ENCODE data around the gene PRKCE. TPM values are rescaled to one million over a fixed set of nuclear protein-coding genes. Genes with fewer than 3 reads are reported as not detected.

Gene PRKCE
- total and polyA plus RNA-seq, 2 donors, result 3.2 to 3.3 TPM

- no peak overlapping the region for H3K27ac ChIP-seq (ENCODE audit: low read depth in 1 of 2, low read length in 1 of 2)
- DNase-seq (ENCODE audit: low read depth in 6 of 9, low spot score in 9 of 9), result no peak
- no peaks in the 10 kb centered on the region for H3K27me3 ChIP-seq (ENCODE audit: control insufficient read depth in 2 of 2, insufficient read depth in 1 of 2, low read length in 1 of 2)
- H3K36me3 ChIP-seq (ENCODE audit: control insufficient read depth in 2 of 2, insufficient read depth in 2 of 2, low read length in 1 of 2), result no peaks in the 10 kb centered on the region
- 97% methylated on average over 1 of the region's 1 CpG for WGBS
- peaks cover 0 to 4% of the 10 kb centered on the region in 2 donors for H3K4me1 ChIP-seq (ENCODE audit: control insufficient read depth in 2 of 2, insufficient read depth in 2 of 2, low read length in 2 of 2)
- no peaks in the 10 kb centered on the region for H3K9me3 ChIP-seq (ENCODE audit: control insufficient read depth in 2 of 2, insufficient read depth in 1 of 2, low read length in 1 of 2)
- no peak overlapping the region for H3K4me3 ChIP-seq (ENCODE audit: low read length in 2 of 2)
These were observed 20.7 kb downstream of the PRKCE start for GRCh38 chr2:45672138-45672537.

- no peak overlapping the region for H3K4me3 ChIP-seq (ENCODE audit: low read length in 2 of 2)
- no peak for DNase-seq (ENCODE audit: low read depth in 6 of 9, low spot score in 9 of 9)
- peaks cover 0 to 4% of the 10 kb centered on the region in 2 donors for H3K4me1 ChIP-seq (ENCODE audit: control insufficient read depth in 2 of 2, insufficient read depth in 2 of 2, low read length in 2 of 2)
- over 99% methylated on average over 5 of the region's 5 CpGs for WGBS
- no peak overlapping the region for H3K27ac ChIP-seq (ENCODE audit: low read depth in 1 of 2, low read length in 1 of 2)
- H3K36me3 ChIP-seq (ENCODE audit: control insufficient read depth in 2 of 2, insufficient read depth in 2 of 2, low read length in 1 of 2), result no peaks in the 10 kb centered on the region
- no peaks in the 10 kb centered on the region for H3K9me3 ChIP-seq (ENCODE audit: control insufficient read depth in 2 of 2, insufficient read depth in 1 of 2, low read length in 1 of 2)
- no peaks in the 10 kb centered on the region for H3K27me3 ChIP-seq (ENCODE audit: control insufficient read depth in 2 of 2, insufficient read depth in 1 of 2, low read length in 1 of 2)
These were observed 22.8 kb downstream of the PRKCE start for GRCh38 chr2:45674035-45674816.

GRCh38 chr2:45675263-45675812 lies 23.9 kb downstream of the PRKCE start:
- Histone ChIP-seq H3K27me3 (ENCODE audit: control insufficient read depth in 2 of 2, insufficient read depth in 1 of 2, low read length in 1 of 2) (no peaks in the 10 kb centered on the region), H3K4me1 (ENCODE audit: control insufficient read depth in 2 of 2, insufficient read depth in 2 of 2, low read length in 2 of 2) (peaks cover 0 to 4% of the 10 kb centered on the region in 2 donors), H3K36me3 (ENCODE audit: control insufficient read depth in 2 of 2, insufficient read depth in 2 of 2, low read length in 1 of 2) (no peaks in the 10 kb centered on the region), H3K4me3 (ENCODE audit: low read length in 2 of 2) (no peak overlapping the region), H3K9me3 (ENCODE audit: control insufficient read depth in 2 of 2, insufficient read depth in 1 of 2, low read length in 1 of 2) (no peaks in the 10 kb centered on the region), H3K27ac (ENCODE audit: low read depth in 1 of 2, low read length in 1 of 2) (no peak overlapping the region)
- WGBS, result 92% methylated on average over 5 of the region's 5 CpGs
- no peak for DNase-seq (ENCODE audit: low read depth in 6 of 9, low spot score in 9 of 9)

- H3K4me1 ChIP-seq (ENCODE audit: control insufficient read depth in 2 of 2, insufficient read depth in 2 of 2, low read length in 2 of 2), result peaks cover 0 to 4% of the 10 kb centered on the region in 2 donors
- no peak overlapping the region for H3K27ac ChIP-seq (ENCODE audit: low read depth in 1 of 2, low read length in 1 of 2)
- no peak overlapping the region for H3K4me3 ChIP-seq (ENCODE audit: low read length in 2 of 2)
- H3K27me3 ChIP-seq (ENCODE audit: control insufficient read depth in 2 of 2, insufficient read depth in 1 of 2, low read length in 1 of 2), result no peaks in the 10 kb centered on the region
- no peaks in the 10 kb centered on the region for H3K36me3 ChIP-seq (ENCODE audit: control insufficient read depth in 2 of 2, insufficient read depth in 2 of 2, low read length in 1 of 2)
- no peak for DNase-seq (ENCODE audit: low read depth in 6 of 9, low spot score in 9 of 9)
- H3K9me3 ChIP-seq (ENCODE audit: control insufficient read depth in 2 of 2, insufficient read depth in 1 of 2, low read length in 1 of 2), result no peaks in the 10 kb centered on the region
- 99% methylated on average over 5 of the region's 5 CpGs for WGBS
These were observed 24.6 kb downstream of the PRKCE start for GRCh38 chr2:45676088-45676487.

- Histone ChIP-seq H3K9me3 (ENCODE audit: control insufficient read depth in 2 of 2, insufficient read depth in 1 of 2, low read length in 1 of 2) (no peaks in the 10 kb centered on the region), H3K27me3 (ENCODE audit: control insufficient read depth in 2 of 2, insufficient read depth in 1 of 2, low read length in 1 of 2) (no peaks in the 10 kb centered on the region), H3K4me3 (ENCODE audit: low read length in 2 of 2) (no peak overlapping the region), H3K36me3 (ENCODE audit: control insufficient read depth in 2 of 2, insufficient read depth in 2 of 2, low read length in 1 of 2) (no peaks in the 10 kb centered on the region), H3K4me1 (ENCODE audit: control insufficient read depth in 2 of 2, insufficient read depth in 2 of 2, low read length in 2 of 2) (peaks cover 0 to 4% of the 10 kb centered on the region in 2 donors), H3K27ac (ENCODE audit: low read depth in 1 of 2, low read length in 1 of 2) (no peak overlapping the region)
- 98% methylated on average over 4 of the region's 4 CpGs for WGBS
- no peak for DNase-seq (ENCODE audit: low read depth in 6 of 9, low spot score in 9 of 9)
These were observed 27.4 kb downstream of the PRKCE start for GRCh38 chr2:45678791-45679348.

GRCh38 chr2:45680351-45680967 lies 29.0 kb downstream of the PRKCE start:
- WGBS, result 97% methylated on average over 6 of the region's 6 CpGs
- peaks cover 0 to 2% of the 10 kb centered on the region in 2 donors for H3K4me1 ChIP-seq (ENCODE audit: control insufficient read depth in 2 of 2, insufficient read depth in 2 of 2, low read length in 2 of 2)
- H3K36me3 ChIP-seq (ENCODE audit: control insufficient read depth in 2 of 2, insufficient read depth in 2 of 2, low read length in 1 of 2), result no peaks in the 10 kb centered on the region
- peaks cover 0 to 3% of the 10 kb centered on the region in 2 donors for H3K9me3 ChIP-seq (ENCODE audit: control insufficient read depth in 2 of 2, insufficient read depth in 1 of 2, low read length in 1 of 2)
- no peak overlapping the region for H3K4me3 ChIP-seq (ENCODE audit: low read length in 2 of 2)
- no peak for DNase-seq (ENCODE audit: low read depth in 6 of 9, low spot score in 9 of 9)
- no peak overlapping the region for H3K27ac ChIP-seq (ENCODE audit: low read depth in 1 of 2, low read length in 1 of 2)
- H3K27me3 ChIP-seq (ENCODE audit: control insufficient read depth in 2 of 2, insufficient read depth in 1 of 2, low read length in 1 of 2), result no peaks in the 10 kb centered on the region

- DNase-seq (ENCODE audit: low read depth in 6 of 9, low spot score in 9 of 9), result no peak
- H3K4me3 ChIP-seq (ENCODE audit: low read length in 2 of 2), result no peak overlapping the region
- H3K27ac ChIP-seq (ENCODE audit: low read depth in 1 of 2, low read length in 1 of 2), result no peak overlapping the region
These were observed 30.2 kb downstream of the PRKCE start for GRCh38 chr2:45681675-45682074.

GRCh38 chr2:45683292-45683691 lies 31.8 kb downstream of the PRKCE start:
- Histone ChIP-seq H3K27me3 (ENCODE audit: control insufficient read depth in 2 of 2, insufficient read depth in 1 of 2, low read length in 1 of 2) (no peaks in the 10 kb centered on the region), H3K27ac (ENCODE audit: low read depth in 1 of 2, low read length in 1 of 2) (no peak overlapping the region), H3K36me3 (ENCODE audit: control insufficient read depth in 2 of 2, insufficient read depth in 2 of 2, low read length in 1 of 2) (no peaks in the 10 kb centered on the region), H3K4me3 (ENCODE audit: low read length in 2 of 2) (no peak overlapping the region), H3K9me3 (ENCODE audit: control insufficient read depth in 2 of 2, insufficient read depth in 1 of 2, low read length in 1 of 2) (peaks cover 0 to 3% of the 10 kb centered on the region in 2 donors), H3K4me1 (ENCODE audit: control insufficient read depth in 2 of 2, insufficient read depth in 2 of 2, low read length in 2 of 2) (no peaks in the 10 kb centered on the region)
- 90% methylated on average over 3 of the region's 3 CpGs for WGBS
- no peak for DNase-seq (ENCODE audit: low read depth in 6 of 9, low spot score in 9 of 9)

More at GRCh38 chr2:45681675-45682074, 30.2 kb downstream of the PRKCE start:
- Histone ChIP-seq H3K27me3 (ENCODE audit: control insufficient read depth in 2 of 2, insufficient read depth in 1 of 2, low read length in 1 of 2) (no peaks in the 10 kb centered on the region), H3K9me3 (ENCODE audit: control insufficient read depth in 2 of 2, insufficient read depth in 1 of 2, low read length in 1 of 2) (peaks cover 0 to 3% of the 10 kb centered on the region in 2 donors), H3K4me1 (ENCODE audit: control insufficient read depth in 2 of 2, insufficient read depth in 2 of 2, low read length in 2 of 2) (no peaks in the 10 kb centered on the region), H3K36me3 (ENCODE audit: control insufficient read depth in 2 of 2, insufficient read depth in 2 of 2, low read length in 1 of 2) (no peaks in the 10 kb centered on the region)
- WGBS, result 95% methylated on average over 3 of the region's 3 CpGs

- Histone ChIP-seq H3K27ac (ENCODE audit: low read depth in 1 of 2, low read length in 1 of 2) (no peak overlapping the region), H3K36me3 (ENCODE audit: control insufficient read depth in 2 of 2, insufficient read depth in 2 of 2, low read length in 1 of 2) (no peaks in the 10 kb centered on the region), H3K27me3 (ENCODE audit: control insufficient read depth in 2 of 2, insufficient read depth in 1 of 2, low read length in 1 of 2) (no peaks in the 10 kb centered on the region), H3K4me1 (ENCODE audit: control insufficient read depth in 2 of 2, insufficient read depth in 2 of 2, low read length in 2 of 2) (no peaks in the 10 kb centered on the region), H3K4me3 (ENCODE audit: low read length in 2 of 2) (no peak overlapping the region), H3K9me3 (ENCODE audit: control insufficient read depth in 2 of 2, insufficient read depth in 1 of 2, low read length in 1 of 2) (peaks cover 0 to 3% of the 10 kb centered on the region in 2 donors)
- WGBS, result 96% methylated on average over 6 of the region's 6 CpGs
- no peak for DNase-seq (ENCODE audit: low read depth in 6 of 9, low spot score in 9 of 9)
These were observed 33.3 kb downstream of the PRKCE start for GRCh38 chr2:45684756-45685155.
